A549 treated with CORT108297 at 1 μM for 4 hours (cell line): Measurements from ENCODE around the gene SPATA16. TPM values are rescaled to one million over a fixed set of nuclear protein-coding genes. Genes with fewer than 3 reads are reported as not detected.

Experiments used
- total RNA-seq: library from RNA; stranded (reverse); fragments of 200-300 nt; extraction: Qiagen RNA extraction; gene quantifications from 5 replicates; pipeline ENCODE4 v1.2.3, GENCODE V29; 2022

The SPATA16 gene
- not detected in 5 replicates for total RNA-seq

GRCh38 chr3:173140986-173141385 lies at the start of gene SPATA16:
Gene SPATA16, minus strand, starts transcription at chr3:173141235. Its CDS starts 23,504 bp downstream, at chr3:173117731.

